Testis (tissue), 3 donors: Measurements from ENCODE around the gene OR5B21. TPM values are rescaled to one million over a fixed set of nuclear protein-coding genes. Genes with fewer than 3 reads are reported as not detected.

Experiments
- DNase-seq: peaks from one replicate; pipeline ENCODE4 v3.0.0-alpha.2; 2019
- H3K27ac ChIP-seq, 2 donors: fragments of 200-600 bp; sonication (generic); one replicate each; pipeline ENCODE4 v1.5.1; 2019
- H3K27me3 ChIP-seq: fragments of 200-600 bp; sonication (generic); one replicate; pipeline ENCODE4 v1.5.1; 2019
- H3K36me3 ChIP-seq: fragments of 200-600 bp; sonication (generic); one replicate; pipeline ENCODE4 v1.5.1; 2017; ENCODE audit warnings: low read depth; ENCODE audit errors: missing control alignments
- H3K4me1 ChIP-seq: fragments of 200-600 bp; sonication (generic); one replicate; pipeline ENCODE4 v1.5.1; 2019
- H3K4me3 ChIP-seq, 2 donors: fragments of 200-600 bp; sonication (generic); one replicate each; pipeline ENCODE4 v1.5.1; 2017 to 2019
- H3K9me3 ChIP-seq: fragments of 200-600 bp; sonication (generic); one replicate; pipeline ENCODE4 v1.5.1; 2017
- CTCF ChIP-seq, 3 experiments: fragments of 450-650 bp in 2 of 3; fragments of 200-600 bp in 1 of 3; sonication (generic) in 1 of 3; IDR thresholded peaks; one replicate each; pipeline ENCODE4 v1.5.1; 2016 to 2019; ENCODE audit warnings: antibody characterized with exemption in 3 of 3, mild to moderate bottlenecking in 2 of 3, moderate library complexity in 1 of 3
- POLR2A ChIP-seq: fragments of 450-650 bp; IDR thresholded peaks from one replicate; pipeline ENCODE4 v1.6.1; 2017; ENCODE audit warnings: antibody characterized with exemption, mild to moderate bottlenecking, moderate library complexity
- WGBS, 2 donors: methylation state at CpG; one replicate each; pipeline ENCODE4 v1.1.5; 2018; 5-methylcytosine and 5-hydroxymethylcytosine counted together
- intact Hi-C: fragments of 100-400 bp; cut with DNase I; formaldehyde crosslinking; loops from one replicate; pipeline ENCODE4 v1.15.1; 2023; ENCODE audit warnings: low total_unique reads
- polyA plus RNA-seq: library from polyadenylated mRNA; stranded (reverse); fragments of 350-450 nt; fragmentation: Illumina TruSeq; extraction: RNeasy Lipid Tissue Mini Kit (QIAGEN cat#74804); gene quantifications from one replicate; pipeline ENCODE4 v1.2.3, GENCODE V29; 2014; ENCODE audit warnings: low read depth, low replicate concordance; ENCODE audit not compliant: insufficient read depth
- total RNA-seq, 2 donors: library from RNA; depleted of rRNA; stranded (reverse); fragments of >200 nt; gene quantifications; one replicate each; pipeline ENCODE4 v1.2.3, GENCODE V29; 2016

The OR5B21 gene
- total and polyA plus RNA-seq, 3 donors from 2014 or later, result 0.62 to 0.71 TPM; not detected in 1

- DNase-seq, result no peak
- Histone ChIP-seq H3K4me3 (no peak overlapping the region), H3K4me1 (no peaks in the 10 kb centered on the region), H3K27me3 (no peaks in the 10 kb centered on the region), H3K36me3 (no peaks in the 10 kb centered on the region), H3K27ac (no peak overlapping the region), H3K9me3 (no peaks in the 10 kb centered on the region)
- 75 to 87% methylated on average over 5 of the region's 5 CpGs for WGBS, 2 donors
- intact Hi-C loops, result no loop called here
- TF ChIP-seq POLR2A (no peak), CTCF (IDR thresholded peaks at IDR 0.05) (no peak)
Measured at GRCh38 chr11:58506935-58507334, 970 bp downstream of the OR5B21 start.

GRCh38 chr11:58505849-58506248 is 2.1 kb downstream of the OR5B21 start:
- WGBS, 2 donors, result 88 to 91% methylated on average over 4 of the region's 4 CpGs
- H3K36me3 ChIP-seq, result no peaks in the 10 kb centered on the region
- H3K27ac ChIP-seq, result no peak overlapping the region
- H3K9me3 ChIP-seq, result no peaks in the 10 kb centered on the region
- H3K4me3 ChIP-seq, result no peak overlapping the region
- no peak for DNase-seq
- H3K27me3 ChIP-seq, result no peaks in the 10 kb centered on the region
- intact Hi-C loops, result no loop called here
- no peaks in the 10 kb centered on the region for H3K4me1 ChIP-seq
- TF ChIP-seq CTCF (IDR thresholded peaks at IDR 0.05) (no peak), POLR2A (no peak)

- no peak for TF ChIP-seq POLR2A
- no peak for TF ChIP-seq CTCF (IDR thresholded peaks at IDR 0.05)
- no peaks in the 10 kb centered on the region for H3K9me3 ChIP-seq
- H3K36me3 ChIP-seq, result no peaks in the 10 kb centered on the region
- WGBS, 2 donors, result 79 to 88% methylated on average over 6 of the region's 6 CpGs
- H3K27me3 ChIP-seq, result no peaks in the 10 kb centered on the region
- no peak overlapping the region for H3K4me3 ChIP-seq
- no peak for DNase-seq
- H3K4me1 ChIP-seq, result no peaks in the 10 kb centered on the region
- no peak overlapping the region for H3K27ac ChIP-seq
- intact Hi-C loops, result no loop called here
Measured at GRCh38 chr11:58504232-58504631, 3.7 kb downstream of the OR5B21 start.

GRCh38 chr11:58503361-58503856 is 4.5 kb downstream of the OR5B21 start:
- Histone ChIP-seq H3K4me1 (no peaks in the 10 kb centered on the region), H3K27me3 (no peaks in the 10 kb centered on the region), H3K27ac (no peak overlapping the region), H3K9me3 (no peaks in the 10 kb centered on the region), H3K4me3 (no peak overlapping the region), H3K36me3 (no peaks in the 10 kb centered on the region)
- DNase-seq, result no peak
- intact Hi-C loops, result no loop called here
- WGBS, 2 donors, result 88 to 89% methylated on average over 4 of the region's 4 CpGs
- TF ChIP-seq CTCF (IDR thresholded peaks at IDR 0.05) (no peak), POLR2A (no peak)

GRCh38 chr11:58502004-58502403 is 5.9 kb downstream of the OR5B21 start:
- TF ChIP-seq POLR2A, result no peak
- no peak for TF ChIP-seq CTCF (IDR thresholded peaks at IDR 0.05)
- no peaks in the 10 kb centered on the region for H3K9me3 ChIP-seq
- intact Hi-C loops, result no loop called here

More at GRCh38 chr11:58502004-58502403, 5.9 kb downstream of the OR5B21 start:
- no peaks in the 10 kb centered on the region for H3K27me3 ChIP-seq
- no peak for DNase-seq
- H3K36me3 ChIP-seq, result no peaks in the 10 kb centered on the region
- no peaks in the 10 kb centered on the region for H3K4me1 ChIP-seq
- H3K4me3 ChIP-seq, result no peak overlapping the region
- no peak overlapping the region for H3K27ac ChIP-seq
